Nephron (organoid): Measurements from ENCODE around the gene CD47.

Experiments used
- H3K27ac Mint-ChIP-seq, 3 experiments: 2 replicates each; pipeline ENCODE4 v1.8.0; 2020; ENCODE audit warnings: mixed read lengths in 3 of 3, mild to moderate bottlenecking in 2 of 3, moderate library complexity in 1 of 3
- H3K27me3 Mint-ChIP-seq: 2 replicates; pipeline ENCODE4 v1.8.0; 2021; ENCODE audit warnings: low read depth, mild to moderate bottlenecking, moderate library complexity, mixed read lengths
- H3K36me3 Mint-ChIP-seq: 2 replicates; pipeline ENCODE4 v1.8.0; 2020; ENCODE audit warnings: low read depth, mixed read lengths
- H3K4me1 Mint-ChIP-seq: 2 replicates; pipeline ENCODE4 v1.8.0; 2020; ENCODE audit warnings: mixed read lengths
- H3K4me3 Mint-ChIP-seq, 3 experiments: 2 replicates each; pipeline ENCODE4 v1.8.0; 2020; ENCODE audit warnings: mild to moderate bottlenecking in 3 of 3, mixed read lengths in 3 of 3, moderate library complexity in 2 of 3
- H3K9me3 Mint-ChIP-seq: 2 replicates; pipeline ENCODE4 v1.8.0; 2020; ENCODE audit warnings: mixed read lengths
- TF ChIP-seq, protein P1 (sequence below), 3 experiments: fragments of 200-600 bp; sonication (generic); IDR thresholded peaks; one replicate each; pipeline ENCODE4 v1.5.0; 2021; ENCODE audit warnings: antibody characterized with exemption in 3 of 3; ENCODE audit not compliant: unreplicated experiment in 3 of 3

CD47 gene

DNA sequence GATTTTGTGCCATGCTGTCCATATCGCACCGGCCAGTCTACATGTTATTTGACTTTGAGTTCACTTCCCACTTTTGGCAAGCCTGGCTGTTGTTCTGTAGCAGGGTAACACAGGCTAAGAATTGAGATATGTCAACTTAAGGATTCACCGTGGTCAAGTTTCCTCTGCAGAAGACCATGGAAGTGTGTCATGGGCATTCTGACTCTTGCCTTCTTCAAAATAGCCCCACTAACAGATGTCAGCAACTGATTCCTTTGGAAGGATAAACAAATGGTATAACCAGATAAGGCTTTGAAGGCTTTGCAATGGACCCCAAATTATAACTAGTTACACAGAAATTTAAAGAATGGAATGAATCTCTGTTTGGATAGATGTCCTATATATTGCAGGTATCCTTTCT lies 20.1 kb upstream of the CD47 start:
- H3K27ac Mint-ChIP-seq = no peak overlapping the region
- no peaks in the 10 kb centered on the region for H3K9me3 Mint-ChIP-seq
- H3K27me3 Mint-ChIP-seq = no peaks in the 10 kb centered on the region
- no peaks in the 10 kb centered on the region for H3K36me3 Mint-ChIP-seq
- TF ChIP-seq, protein P1, sequence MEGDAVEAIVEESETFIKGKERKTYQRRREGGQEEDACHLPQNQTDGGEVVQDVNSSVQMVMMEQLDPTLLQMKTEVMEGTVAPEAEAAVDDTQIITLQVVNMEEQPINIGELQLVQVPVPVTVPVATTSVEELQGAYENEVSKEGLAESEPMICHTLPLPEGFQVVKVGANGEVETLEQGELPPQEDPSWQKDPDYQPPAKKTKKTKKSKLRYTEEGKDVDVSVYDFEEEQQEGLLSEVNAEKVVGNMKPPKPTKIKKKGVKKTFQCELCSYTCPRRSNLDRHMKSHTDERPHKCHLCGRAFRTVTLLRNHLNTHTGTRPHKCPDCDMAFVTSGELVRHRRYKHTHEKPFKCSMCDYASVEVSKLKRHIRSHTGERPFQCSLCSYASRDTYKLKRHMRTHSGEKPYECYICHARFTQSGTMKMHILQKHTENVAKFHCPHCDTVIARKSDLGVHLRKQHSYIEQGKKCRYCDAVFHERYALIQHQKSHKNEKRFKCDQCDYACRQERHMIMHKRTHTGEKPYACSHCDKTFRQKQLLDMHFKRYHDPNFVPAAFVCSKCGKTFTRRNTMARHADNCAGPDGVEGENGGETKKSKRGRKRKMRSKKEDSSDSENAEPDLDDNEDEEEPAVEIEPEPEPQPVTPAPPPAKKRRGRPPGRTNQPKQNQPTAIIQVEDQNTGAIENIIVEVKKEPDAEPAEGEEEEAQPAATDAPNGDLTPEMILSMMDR (IDR thresholded peaks at IDR 0.05; ENCODE audit: unreplicated experiment in 3 of 3) = no peak
- H3K4me3 Mint-ChIP-seq = no peak overlapping the region
- H3K4me1 Mint-ChIP-seq = no peaks in the 10 kb centered on the region

DNA sequence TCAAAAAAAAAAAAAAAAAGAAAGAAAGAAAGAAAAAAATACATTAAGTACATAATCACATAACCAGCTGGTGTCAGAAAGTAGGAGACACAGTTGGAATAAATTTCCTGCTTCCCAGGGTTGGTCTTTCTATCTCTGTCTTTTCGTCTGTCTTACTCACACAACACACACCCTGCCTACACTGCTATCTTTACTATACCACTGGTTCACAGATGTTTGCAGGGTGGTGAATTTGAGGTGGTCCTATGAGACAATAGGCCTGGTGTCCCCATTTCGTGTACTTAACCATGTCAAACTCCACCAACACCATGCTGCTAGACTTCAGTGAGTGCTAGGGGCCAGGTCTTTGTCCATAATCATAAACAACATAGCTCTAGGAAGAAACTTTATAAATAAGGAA lies 17.6 kb upstream of the CD47 start:
- TF ChIP-seq, protein P1 (IDR thresholded peaks at IDR 0.05; ENCODE audit: unreplicated experiment in 3 of 3) = no peak
- H3K27me3 Mint-ChIP-seq = no peaks in the 10 kb centered on the region
- no peaks in the 10 kb centered on the region for H3K9me3 Mint-ChIP-seq
- no peak overlapping the region for H3K27ac Mint-ChIP-seq
- no peaks in the 10 kb centered on the region for H3K36me3 Mint-ChIP-seq
- H3K4me1 Mint-ChIP-seq = peaks cover 19% of the 10 kb centered on the region
- H3K4me3 Mint-ChIP-seq = no peak overlapping the region

DNA sequence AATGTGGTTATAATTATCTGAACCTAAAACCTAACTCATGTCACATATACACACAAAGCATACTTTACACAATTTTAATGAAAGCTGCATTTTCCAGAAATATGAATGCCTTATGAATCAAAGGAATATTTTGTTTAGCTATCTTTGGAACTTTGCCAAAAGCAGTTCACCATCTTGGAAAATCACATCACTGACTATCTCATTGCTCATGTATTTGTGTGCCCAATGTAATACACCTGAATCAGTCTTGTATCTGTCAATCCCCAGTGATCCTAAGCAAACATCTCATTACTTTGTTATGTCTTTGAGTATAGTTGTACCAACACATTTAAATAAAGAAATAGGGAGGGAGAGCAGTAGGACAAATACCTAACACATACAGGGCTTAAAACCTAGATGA lies 15.6 kb upstream of the CD47 start:
- no peak overlapping the region for H3K27ac Mint-ChIP-seq
- H3K36me3 Mint-ChIP-seq = no peaks in the 10 kb centered on the region
- H3K4me3 Mint-ChIP-seq = no peak overlapping the region
- H3K9me3 Mint-ChIP-seq = no peaks in the 10 kb centered on the region
- peaks cover 20% of the 10 kb centered on the region for H3K4me1 Mint-ChIP-seq
- peaks cover 6% of the 10 kb centered on the region for H3K27me3 Mint-ChIP-seq
- TF ChIP-seq, protein P1 (IDR thresholded peaks at IDR 0.05; ENCODE audit: unreplicated experiment in 3 of 3) = no peak

DNA sequence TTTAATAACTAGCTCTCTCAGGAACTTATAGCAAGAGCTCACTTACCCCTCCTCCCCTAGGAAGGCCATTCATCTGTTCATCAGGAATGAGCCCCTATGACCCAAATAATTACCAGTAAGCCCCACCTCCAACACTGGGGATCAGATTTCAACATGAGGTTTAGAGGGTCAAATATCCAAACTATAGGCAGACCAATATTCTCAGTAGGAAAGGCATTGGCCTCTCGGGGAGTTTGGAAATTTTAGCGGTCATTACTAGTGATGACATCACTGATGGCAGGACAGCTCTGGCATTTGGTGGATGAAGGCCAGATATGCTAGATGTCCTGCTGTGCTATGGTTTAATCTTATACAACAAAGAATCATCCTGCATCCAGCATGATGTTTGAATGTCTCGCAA lies 15.2 kb upstream of the CD47 start:
- no peak overlapping the region for H3K27ac Mint-ChIP-seq
- H3K4me3 Mint-ChIP-seq = no peak overlapping the region
- TF ChIP-seq, protein P1 (IDR thresholded peaks at IDR 0.05; ENCODE audit: unreplicated experiment in 3 of 3) = no peak
- peaks cover 6% of the 10 kb centered on the region for H3K27me3 Mint-ChIP-seq
- H3K9me3 Mint-ChIP-seq = no peaks in the 10 kb centered on the region
- no peaks in the 10 kb centered on the region for H3K36me3 Mint-ChIP-seq
- H3K4me1 Mint-ChIP-seq = peaks cover 20% of the 10 kb centered on the region

DNA sequence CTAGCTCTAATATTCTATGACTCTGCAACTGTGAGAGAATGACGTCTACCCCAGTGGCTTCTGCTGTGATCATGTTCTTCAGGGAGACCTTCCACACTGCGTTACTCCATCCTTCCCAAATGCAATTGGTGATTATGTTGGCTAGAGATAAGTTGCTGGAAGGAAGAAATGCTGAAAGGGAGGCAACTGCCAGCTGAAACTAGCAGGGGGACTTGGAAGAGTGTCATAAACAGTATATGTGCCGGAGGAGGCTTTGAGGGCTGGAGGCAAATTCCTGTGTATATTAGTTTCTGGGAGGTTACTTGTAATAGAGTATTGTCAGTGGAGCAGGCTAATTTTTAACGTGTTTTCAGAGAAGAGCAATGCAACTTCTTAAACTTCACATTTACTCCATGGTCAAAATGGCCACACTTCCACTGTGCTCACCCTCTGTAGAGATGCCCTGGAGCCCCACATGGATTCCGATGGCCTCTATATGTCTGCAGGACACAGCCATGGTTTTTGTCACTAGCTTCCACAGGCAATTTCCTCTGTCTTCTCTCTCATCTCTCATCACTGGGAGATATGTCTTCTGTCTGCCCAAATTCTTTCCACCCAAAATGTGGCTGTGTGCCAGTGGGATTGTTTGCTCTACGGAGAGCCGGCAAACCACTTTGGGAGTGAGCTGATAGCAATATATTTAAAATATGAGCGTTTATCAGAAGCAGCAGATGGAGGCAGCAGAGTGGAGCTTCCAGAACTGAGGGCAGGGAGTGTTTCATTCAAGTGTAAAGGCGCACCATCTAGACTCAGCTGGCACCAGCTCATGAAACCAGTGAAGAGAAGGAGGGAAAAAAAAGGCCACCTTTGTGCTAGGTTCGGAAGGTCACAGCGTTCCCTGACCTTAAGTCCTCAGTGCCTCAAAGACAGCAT lies 13.3 kb upstream of the CD47 start:
- H3K27ac Mint-ChIP-seq = peak overlapping the region; percentile 3 to 65 (median 20)
- no peaks in the 10 kb centered on the region for H3K9me3 Mint-ChIP-seq
- peaks cover 20% of the 10 kb centered on the region for H3K4me1 Mint-ChIP-seq
- H3K4me3 Mint-ChIP-seq = no peak overlapping the region
- peaks cover 6% of the 10 kb centered on the region for H3K27me3 Mint-ChIP-seq
- no peaks in the 10 kb centered on the region for H3K36me3 Mint-ChIP-seq
- TF ChIP-seq, protein P1 (IDR thresholded peaks at IDR 0.05; ENCODE audit: unreplicated experiment in 3 of 3) = no peak
